Frontal cortex (tissue), 4 donors: Measurements from ENCODE around the gene DGKH. TPM values are rescaled to one million over a fixed set of nuclear protein-coding genes. Genes with fewer than 3 reads are reported as not detected.
"Not testable (repeated sequence)": the region's sequence is repeated elsewhere in the genome, so short reads cannot be mapped to it uniquely, and the experiment has no call there.

ENCODE experiments used
- DNase-seq, 2 donors: peaks; one replicate each; pipeline ENCODE4 v3.0.0; 2012; ENCODE audit warnings: low spot score in 2 of 2
- FAIRE-seq: peaks from 2 replicates; lab custom pipeline; 2012; peaks lifted over from hg19 to GRCh38; lab: Jason Lieb, UNC
- total RNA-seq: library from RNA; depleted of rRNA; stranded (reverse); fragments of >200 nt; gene quantifications from one replicate; pipeline ENCODE4 v1.2.3, GENCODE V29; 2014
- donor health status: control.
- donor health status: control.
- donor health status: control.

DGKH gene
- total RNA-seq, 1 donor from 2014 or later, result 15.5 TPM

DNA sequence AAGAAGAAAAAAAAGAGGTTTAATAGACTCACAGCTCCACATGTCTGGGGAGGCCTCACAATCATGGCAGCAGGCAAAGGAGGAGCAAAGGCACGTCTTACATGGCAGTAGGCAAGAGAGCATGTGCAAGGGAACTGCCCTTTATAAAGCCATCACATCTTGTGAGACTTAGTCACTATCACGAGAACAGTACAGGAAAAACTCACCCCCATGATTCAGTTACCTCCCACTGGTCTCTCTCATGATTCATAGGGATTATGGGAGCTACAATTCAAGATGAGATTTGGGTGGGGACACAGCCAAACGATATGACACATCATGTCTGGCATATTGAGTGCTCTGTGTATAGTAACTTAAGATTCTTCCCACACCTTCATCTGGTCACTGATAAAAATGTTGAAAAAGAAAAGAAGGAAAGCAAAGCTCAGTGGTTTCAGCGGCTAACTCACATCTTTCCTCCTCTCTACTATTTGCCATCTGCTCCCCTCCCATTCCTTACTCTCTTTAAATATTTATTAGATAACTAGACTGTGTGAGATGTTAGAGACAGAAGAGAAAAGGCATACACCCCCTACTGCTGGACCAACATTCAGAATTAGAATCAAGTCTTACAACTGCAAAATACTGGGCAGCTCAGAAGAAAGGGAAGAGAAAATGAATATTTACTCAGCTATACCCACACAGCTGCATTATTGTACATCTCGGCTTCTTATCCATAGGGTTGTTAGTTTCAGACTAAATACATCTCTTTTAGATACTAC lies 163.4 kb downstream of the DGKH start:
- no peak for FAIRE-seq
- DNase-seq, result no peak

DNA sequence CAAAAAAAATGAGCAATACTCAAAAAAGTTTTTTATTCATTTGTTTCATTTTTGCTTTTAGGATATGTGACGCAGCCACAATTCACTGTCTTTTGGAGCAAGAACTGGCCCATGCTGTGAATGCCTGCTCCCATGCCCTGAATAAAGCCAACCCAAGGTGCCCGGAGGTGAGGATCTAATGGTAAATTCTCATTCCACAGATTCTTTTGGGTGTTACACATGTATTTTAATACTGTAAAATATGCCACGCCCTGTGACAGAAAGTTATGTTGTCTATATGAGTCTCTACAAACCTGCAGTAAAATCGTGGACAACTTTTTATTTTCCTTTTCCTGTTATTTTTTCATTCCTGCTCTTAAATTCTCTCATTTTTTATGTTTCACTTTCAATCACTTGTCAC lies 166.0 kb downstream of the DGKH start:
- FAIRE-seq (no peak), DNase-seq (no peak)

DNA sequence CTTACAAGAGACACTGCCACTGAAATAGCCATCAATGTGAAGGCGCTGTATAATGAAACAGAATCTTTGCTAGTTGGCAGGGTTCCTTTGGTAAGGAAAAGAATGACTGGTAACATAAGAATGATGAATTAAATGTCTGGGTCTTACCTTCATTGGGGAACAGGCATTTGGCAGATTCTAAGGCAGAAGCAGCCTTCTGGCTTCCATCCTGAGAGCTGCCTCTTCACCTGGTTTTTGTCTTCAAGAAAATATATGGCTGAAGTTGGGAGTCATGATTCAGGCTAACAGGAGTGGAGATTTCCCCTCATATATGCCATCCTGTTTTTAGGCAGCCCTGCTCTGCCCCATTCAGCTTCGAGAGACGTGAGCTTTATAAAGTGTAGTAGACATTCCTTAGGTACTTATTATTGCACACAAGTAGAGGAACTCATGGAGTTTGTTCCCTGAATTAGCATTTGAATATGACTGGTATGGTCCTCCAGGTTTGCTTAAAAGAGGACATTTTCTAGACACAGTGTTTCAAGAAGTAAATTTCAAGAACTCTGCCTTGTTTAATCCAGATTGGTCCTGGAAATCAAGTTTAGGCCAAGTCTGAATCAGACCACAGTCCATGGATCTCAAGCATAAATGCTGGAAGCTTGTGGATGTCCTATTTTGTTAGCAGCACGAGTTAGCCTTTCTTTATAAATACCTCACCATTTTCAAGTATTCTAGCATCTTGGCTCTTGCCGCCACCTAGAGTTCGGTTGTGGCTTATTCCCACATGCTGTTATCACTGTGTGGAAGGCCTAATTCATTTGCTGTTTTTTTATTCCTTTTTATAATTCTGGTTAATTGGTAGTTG lies 167.4 kb downstream of the DGKH start:
- FAIRE-seq, result no peak
- no peak for DNase-seq

DNA sequence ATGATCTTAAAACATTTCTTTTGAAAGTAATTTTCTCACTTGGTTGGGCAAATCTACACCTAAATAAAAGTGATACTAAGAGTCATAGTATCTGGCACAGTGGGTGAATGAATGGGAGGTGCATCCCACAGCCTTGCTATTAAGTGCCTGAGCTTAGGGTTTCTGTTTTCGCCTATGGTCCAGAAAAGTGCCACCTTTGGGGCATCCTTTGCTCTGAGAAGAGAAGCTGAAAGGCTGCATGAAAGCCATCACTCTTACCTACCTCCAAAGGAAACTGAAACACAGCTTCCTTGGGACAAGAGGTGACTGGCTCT lies 167.9 kb downstream of the DGKH start:
- DNase-seq, result no peak
- FAIRE-seq, result no peak

DNA sequence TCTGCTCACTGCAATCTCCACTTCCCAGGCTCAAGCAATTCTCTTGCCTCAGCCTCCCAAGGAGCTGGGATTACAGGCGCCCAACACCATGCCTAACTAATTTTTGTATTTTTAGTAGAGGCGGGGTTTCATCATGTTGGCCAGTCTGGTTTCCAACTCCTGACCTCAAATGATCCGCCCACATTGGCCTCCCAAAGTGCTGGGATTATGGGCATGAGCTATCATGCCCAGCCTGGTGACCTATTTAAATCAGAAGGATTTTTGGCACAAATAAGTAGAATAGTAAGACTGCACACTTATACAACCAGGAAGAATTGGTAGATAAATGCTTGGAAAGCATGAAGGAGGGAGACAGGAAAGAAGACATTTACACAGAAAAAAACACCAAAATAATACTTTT lies 170.1 kb downstream of the DGKH start:
- DNase-seq (no peak), FAIRE-seq (no peak)

DNA sequence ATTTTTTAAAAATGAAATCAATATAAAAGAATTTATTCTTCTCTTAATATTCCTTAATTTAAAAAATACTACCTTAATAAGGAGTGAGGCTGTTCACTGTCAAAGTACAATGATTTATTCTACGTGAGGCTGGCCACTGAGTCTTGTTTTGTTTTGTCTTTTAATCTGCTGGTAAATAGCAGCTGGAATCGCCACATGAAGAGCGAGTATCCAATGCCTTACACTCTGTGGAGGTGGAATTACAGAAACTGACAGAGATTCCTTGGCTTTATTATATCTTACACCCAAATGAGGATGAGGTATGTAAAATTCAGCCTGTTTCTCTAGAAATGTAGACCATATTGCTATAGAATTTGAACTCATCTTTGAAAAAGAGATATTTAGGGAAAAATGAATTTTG lies 170.6 kb downstream of the DGKH start:
- DNase-seq (no peak), FAIRE-seq (no peak)

DNA sequence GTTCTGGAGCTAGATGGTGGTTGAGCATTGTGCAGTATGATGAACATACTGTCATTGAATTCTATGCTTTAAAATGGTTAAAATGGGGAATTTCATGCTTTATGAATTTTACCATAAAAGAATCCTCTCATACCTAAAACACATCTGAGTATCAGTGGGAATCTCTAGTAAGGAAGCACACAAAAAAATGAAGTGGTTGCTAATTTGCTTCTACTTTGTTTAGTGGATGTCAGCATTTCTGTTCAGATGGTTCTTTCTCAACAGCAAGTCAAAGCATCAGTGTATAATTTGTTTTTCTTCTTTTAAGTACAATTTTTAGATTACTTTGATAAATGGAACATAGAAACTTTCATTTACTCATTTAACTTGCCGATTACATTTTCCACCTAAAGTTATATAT lies 171.4 kb downstream of the DGKH start:
- FAIRE-seq (no peak), DNase-seq (no peak)

DNA sequence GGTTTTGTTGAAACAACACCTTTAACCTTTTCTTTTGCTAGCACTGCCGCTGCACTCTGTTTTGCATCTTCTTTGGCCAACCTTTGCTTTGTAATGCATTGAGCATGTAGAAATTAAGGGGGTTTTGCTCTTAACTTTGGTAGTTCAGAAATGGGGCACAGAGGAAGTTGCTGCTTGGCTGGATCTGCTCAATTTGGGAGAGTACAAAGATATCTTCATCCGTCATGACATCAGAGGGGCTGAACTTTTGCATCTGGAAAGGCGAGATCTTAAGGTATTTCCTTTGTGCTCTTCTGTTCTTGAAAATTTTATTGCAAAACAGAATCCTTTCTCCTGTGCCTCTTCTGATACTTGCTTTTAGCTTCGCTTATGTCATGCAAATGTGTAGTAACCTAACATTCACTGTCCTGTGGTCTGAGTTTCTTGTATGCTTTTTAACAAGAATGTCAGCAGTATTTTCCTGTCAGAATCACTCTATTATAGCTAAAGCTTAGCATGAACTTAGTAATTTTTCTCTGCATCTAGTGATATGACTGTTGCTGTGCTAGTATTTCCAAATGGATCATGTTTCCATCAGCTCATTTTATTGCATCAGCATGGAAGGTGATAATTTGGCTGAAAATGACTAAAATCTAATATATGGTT lies 172.8 kb downstream of the DGKH start:
- FAIRE-seq (no peak), DNase-seq (no peak)

DNA sequence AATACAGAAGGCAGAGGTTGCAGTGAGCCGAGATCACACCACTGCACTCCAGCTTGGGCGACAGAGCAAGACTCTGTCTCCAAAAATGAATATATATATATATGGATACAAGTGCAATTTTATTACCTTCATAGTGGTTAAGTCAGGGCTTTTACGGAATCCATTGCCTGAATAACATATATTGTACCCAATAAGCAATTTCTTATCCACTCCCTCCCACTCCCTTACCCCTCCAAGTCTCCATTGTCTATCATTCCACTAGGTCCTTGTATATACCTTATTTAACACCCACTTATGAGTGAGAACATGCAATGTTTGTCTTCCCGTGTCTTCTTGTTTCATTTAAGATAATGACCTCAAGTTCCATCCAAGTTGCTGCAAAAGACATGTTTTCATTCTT lies 175.2 kb downstream of the DGKH start:
- no peak for FAIRE-seq

DNA sequence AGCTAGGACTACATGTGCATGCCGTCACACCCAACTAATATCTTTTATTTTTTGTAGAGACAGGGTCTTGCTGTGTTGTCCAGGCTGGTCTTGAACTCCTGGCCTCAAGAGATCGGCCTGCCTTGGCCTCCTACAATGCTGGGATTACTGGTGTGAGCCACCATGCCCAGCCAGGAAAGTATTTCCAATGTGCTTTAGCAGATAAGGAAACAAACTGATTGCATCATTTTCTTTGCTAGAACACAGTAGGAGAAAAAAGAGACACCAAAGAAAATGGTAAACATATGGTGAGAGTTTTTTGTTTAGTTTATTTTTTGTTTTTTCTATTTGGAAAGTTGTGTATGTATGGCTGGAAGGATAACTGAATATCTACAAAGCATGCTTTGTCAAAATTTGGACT lies 176.6 kb downstream of the DGKH start:
- DNase-seq, result no peak
- no peak for FAIRE-seq

More for the DNA sequence above, 175.2 kb downstream of the DGKH start:
- DNase-seq, result no peak

DNA sequence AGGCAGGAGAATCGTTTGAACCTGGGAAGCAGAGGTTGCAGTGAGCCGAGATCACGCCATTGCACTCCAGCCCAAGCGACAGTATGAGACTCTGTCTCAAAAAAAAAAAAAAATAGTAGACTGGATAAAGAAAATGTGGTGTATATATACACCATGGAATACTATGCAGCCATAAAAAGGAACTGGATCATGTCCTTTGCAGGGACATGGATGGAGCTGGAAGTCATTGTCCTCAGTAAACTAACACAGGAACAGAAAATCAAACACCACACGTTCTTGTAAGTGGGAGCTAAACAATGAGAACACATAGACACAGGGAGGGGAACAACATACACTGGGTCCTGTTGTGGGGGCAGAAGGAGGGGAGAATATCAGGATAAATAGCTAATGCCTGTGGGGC lies 178.3 kb downstream of the DGKH start:
- not testable (repeated sequence) for DNase-seq, FAIRE-seq

DNA sequence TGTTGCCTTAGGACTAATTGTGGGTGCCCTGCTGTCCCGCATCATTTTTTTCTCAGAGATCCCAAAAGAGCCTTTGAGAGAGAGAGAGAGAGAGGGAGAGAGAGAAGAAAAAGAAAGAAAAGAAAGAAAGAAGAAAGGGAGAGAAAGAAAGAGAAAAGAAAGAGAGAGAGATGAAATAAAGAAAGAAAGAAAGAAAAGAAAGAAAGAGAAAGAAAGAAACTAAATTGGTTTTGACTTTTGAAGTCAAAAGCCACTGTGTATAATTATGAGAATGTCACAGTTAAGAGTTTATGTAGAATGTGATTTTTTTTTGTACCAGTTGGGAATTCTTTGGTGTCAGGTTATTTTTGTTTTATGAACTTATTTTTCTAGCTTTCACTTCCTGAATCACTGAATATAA lies 180.1 kb downstream of the DGKH start:
- DNase-seq, result no peak
- no peak for FAIRE-seq

DNA sequence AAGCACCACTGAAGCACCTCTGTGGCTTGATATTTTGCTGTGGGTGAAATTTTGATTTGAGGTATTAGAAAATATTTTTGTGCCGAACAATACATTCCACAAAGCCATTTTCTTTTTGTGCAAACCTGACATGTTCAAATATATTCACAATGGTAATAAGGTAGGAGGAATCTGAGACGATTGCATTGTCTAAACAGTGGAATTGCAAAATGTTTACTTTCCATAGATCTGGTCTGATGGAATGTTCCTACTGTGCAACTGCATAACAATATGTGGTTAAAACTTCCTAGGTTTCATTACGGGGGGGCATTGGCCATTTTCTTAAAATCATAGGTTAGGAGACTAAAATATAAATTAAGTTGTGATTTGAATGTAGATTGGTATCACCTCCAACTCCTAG lies 180.8 kb downstream of the DGKH start:
- no peak for FAIRE-seq
- DNase-seq, result no peak

DNA sequence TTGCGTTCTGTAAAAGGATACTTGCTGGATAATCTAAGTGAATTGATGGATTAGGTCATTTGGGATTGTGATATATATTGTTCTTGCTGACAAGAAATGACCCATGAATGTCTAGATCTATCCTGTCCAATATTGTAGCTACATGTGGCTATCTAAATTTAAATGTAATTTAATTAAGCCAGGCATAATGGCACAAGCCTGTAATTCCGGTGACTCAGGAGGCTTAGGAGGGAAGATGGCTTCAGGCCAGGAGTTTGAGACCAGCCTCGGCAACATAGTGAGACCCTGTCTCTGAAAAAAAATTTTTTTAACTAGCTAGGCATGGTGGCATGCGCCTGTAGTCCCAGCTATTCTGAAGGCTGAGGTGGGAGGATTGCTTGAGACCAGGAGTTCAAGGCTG lies 184.2 kb downstream of the DGKH start:
- DNase-seq, result no peak
- FAIRE-seq, result no peak

DNA sequence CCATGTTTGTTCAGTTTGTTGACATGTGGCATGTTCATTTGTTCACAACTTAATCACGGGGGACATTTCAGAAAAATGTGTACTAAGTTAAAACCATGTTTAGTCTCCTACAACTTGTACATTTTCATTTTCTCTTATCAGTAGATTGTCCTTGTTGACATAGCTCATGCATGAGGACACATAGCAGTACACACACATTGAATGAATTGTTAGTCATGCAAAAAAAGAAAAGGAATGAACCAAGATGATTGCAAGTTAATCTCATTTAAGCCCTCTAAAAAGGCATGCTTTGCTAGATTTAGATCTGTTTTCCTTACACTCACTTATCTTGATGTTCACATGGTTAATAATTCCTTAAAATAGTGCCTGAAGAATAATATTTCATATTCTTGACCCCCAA lies 185.3 kb downstream of the DGKH start:
- DNase-seq (no peak), FAIRE-seq (no peak)

DNA sequence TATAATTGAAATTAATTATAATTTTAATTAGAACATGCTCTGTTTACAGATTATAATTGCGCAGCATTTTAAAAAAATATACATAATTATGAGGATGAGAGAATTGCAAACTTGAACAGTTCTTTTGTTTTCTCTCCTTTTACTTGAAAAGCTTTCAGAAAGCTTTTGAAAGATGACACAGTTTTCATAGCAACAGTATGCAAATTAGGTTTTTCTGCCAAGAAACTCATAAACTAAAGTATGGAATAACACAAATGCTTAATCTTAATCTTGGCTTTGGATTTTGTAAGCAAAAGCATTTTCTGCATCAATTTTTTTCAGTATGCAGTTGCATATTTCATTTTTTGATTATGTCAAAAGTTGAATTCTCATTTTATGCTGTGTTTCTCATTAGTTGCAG lies 190.7 kb downstream of the DGKH start:
- DNase-seq, result peak in 1 of 2 donors; percentile 7

DNA sequence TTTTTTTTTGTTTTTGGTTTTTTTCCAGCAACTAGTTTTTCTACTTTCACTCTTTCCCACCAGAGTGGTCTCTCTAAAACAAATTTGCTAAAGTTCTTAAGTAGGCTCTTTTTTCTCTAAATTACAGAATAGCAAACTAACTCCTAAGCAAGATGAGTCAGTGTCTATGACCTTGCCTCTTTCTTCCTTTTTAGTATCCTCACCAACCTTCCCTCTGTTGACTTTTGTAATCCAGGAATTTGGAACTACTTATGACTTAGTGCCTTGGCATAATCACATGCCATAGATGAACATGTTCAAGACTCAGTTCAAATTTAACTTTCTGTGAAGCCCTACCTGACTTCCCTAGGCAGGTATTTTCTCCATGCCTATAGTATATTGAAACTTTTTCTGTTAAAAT lies 191.2 kb downstream of the DGKH start:
- DNase-seq (no peak), FAIRE-seq (no peak)

More for the DNA sequence above, 190.7 kb downstream of the DGKH start:
- FAIRE-seq, result no peak

DNA sequence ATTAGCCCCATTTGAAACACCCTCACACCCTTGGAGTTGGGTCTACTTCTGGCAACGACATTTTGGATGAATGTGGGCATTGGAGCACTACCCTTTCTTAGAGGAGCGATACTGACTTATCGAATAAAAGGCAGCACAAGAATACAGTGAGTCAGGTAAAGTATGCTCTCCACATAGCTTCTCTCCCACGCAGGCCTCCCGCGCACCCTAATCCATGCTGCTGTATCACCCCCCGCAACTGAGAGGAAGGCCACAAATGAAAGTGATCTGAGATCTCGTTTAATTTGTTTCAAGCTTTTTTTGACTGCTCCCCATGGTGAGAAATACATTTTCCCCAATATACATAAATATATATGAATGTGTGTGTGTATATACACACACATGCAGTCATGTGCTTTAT lies 198.1 kb downstream of the DGKH start:
- no peak for DNase-seq
- FAIRE-seq, result no peak

DNA sequence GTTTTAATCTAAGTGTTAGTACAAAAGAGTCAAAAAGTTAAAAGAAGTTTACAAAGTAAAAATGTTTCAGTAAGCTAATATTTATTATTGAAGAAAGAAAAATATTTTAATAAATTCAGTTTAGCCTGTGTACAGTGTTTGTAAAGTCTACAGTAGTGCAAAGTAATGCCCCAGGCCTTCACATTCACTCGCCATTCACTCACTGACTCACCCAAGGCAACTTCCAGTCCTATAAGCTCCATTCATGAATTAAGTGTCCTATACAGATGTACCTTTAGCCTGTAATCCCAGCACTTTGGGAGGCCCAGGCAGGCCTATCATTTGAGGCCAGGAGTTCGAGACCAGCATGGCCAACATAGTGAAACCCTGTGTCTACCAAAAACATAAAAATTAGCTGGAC lies 199.4 kb downstream of the DGKH start:
- FAIRE-seq, result peak; percentile 90
- no peak for DNase-seq

DNA sequence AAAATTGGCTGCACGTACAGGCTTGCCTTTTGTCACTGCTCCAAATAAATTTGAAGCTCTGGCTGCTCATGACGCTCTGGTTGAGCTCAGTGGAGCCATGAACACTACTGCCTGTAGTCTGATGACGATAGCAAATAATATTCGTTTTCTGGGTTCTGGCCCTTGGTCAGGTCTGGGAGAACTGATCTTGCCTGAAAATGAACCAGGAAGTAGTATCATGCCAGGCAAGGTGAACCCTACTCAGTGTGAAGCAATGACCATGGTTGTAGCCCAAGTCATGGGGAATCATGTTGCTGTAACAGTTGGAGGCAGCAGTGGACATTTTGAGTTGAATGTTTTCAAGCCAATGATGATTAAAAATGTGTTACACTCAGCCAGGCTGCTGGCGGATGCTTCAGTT lies 207.4 kb downstream of the DGKH start:
- DNase-seq (no peak), FAIRE-seq (no peak)

DNA sequence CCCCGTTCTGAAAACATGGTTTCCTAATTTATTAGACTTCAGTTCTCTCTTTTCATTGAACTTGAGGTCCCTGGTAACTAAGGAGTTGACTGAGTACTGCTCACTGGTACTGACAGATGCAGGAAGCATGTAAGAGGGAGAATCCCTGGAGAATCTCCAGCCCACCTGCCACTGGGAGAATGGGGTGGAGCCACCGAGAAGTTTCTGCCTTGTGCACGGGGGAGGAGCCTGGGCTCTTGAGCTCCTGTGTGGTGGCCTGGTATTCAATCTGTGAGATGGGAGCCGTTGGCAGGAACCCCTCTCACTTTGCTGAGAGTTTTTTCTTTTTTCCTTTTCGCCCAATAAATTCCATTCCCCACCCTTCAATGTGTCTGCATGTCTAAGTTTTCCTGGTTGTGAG lies 210.3 kb downstream of the DGKH start:
- no peak for FAIRE-seq

More for the DNA sequence above, 210.3 kb downstream of the DGKH start:
- DNase-seq, result no peak
